COLO668 (cell line): Measurements from ENCODE around the gene KANSL3.
"Not testable (repeated sequence)": the region's sequence is repeated elsewhere in the genome, so short reads cannot be mapped to it uniquely, and the experiment has no call there.

ENCODE experiments used
- DNase-seq: peaks from one replicate; lab custom pipeline; 2025; ENCODE audit not compliant: unreplicated experiment; lab: John Stamatoyannopoulos, UW

The KANSL3 gene

DNA sequence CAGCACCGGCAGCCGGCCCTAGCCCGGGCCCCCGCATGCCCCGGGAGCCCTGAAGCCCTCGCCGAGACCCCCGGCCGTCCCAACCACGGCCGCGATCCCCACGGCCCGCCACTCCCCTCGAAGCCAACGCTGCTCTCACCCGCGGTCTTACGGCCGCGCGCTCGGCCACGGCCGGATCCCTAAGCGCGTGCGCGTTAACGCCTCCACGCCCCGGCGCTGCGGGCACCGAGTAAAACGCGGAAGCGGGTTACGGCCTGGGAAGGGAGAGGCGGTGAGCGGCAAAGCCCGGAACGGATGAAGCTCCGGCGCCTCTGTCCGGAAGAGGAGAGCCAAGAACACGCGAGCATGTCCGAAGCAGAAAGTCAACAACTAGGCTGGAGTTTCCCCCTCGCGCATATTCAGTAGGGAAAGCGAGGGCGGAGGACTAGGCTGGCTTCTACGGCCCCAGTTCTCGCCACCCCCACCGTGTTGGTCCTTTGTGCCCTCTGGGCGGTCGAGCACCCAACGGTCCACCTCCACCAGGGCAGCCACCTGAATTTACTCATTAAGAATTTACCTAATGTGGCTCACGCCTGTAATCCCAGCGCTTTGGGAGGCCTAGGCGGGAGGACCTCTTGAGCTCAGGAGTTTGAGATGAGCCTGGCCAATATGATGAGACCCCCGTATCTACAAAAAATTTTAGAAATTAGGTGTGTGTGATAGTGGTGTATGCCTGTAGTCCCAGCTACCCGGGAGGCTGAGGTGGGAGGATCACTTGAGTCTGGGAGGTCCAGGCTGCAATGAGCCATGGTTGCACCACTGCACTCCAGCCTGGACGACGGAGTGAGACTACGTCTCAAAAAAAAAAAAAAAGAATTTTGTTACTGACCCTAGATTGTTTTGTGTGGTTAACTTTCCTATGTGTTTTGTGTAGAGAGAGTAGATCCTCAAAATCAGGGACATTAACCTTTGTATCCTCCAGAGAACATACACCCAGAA, at the start of gene KANSL3:
TSS of gene KANSL3 (minus strand) at position 169 of the 978 bp plus-strand sequence. CDS start 1,177 bp downstream, outside the sequence.
- peak; percentile 95 for DNase-seq

- DNase-seq: peak; percentile 11
Measured at GRCh38 chr2:96687266-96687665, 49.2 kb upstream of the KANSL3 start.

GRCh38 chr2:96685577-96686459, 47.7 kb upstream of the KANSL3 start:
- DNase-seq: peak; percentile 86

- DNase-seq: no peak
Measured at GRCh38 chr2:96684883-96685576, 46.9 kb upstream of the KANSL3 start.

DNA sequence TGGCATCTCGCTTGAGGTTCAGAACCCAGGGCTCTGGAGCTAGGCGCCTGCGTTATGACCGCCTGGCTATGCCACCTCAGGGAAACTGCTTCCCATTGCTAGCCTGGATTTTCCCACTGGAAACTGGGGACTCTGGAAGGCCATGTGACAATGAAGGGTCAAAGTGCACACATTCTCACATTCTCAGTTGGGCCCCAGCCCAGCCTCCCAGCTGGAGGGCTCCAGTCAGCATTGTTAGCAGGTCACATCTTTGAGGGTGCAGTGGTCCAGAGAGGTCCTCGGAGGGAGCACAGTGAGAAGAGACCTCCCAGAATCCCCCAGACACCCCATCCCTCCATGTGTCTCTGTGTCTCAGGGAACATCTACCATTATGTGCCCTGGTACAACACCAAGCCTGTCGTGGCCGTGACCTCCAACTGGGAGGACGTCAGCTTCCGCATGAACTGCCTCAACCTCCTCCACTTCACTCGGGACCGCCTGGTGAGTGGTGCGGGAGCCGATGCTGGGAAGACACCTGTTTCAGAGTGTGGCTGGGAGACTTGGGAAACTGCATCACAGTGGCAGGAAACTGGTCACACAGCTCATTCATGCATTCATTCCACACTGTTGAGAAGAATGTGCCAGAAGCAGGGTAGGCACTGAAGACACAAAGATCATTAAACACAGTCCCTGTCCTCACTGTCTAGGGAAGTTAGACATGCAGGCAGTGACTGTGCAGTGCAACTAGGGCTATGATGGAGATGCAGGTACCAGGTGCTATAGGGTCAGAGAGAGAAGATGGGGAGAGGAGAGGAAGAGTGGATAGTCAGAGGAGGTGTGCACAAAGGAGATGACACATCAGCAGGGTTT, 46.1 kb upstream of the KANSL3 start:
- no peak for DNase-seq

DNA sequence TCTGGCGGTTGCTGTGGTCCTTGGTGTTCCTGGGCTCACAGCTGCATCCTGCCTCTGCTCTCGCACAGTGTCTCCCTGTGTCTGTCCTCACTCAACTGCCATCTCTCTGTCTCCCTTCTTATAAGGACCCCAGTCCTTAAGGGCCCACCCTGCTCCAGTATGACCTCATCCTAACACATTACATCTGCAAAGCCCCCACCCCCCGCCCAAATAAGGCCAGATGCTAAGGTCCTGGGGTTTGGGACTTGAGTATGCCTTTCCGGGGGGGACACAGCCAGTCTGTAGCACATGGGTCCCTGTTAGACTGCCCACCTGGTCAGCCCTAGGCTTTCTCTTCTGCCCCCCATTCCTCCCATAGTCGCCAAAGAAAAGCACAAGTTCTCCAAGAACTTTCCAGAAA, 45.2 kb upstream of the KANSL3 start:
- DNase-seq: no peak

DNA sequence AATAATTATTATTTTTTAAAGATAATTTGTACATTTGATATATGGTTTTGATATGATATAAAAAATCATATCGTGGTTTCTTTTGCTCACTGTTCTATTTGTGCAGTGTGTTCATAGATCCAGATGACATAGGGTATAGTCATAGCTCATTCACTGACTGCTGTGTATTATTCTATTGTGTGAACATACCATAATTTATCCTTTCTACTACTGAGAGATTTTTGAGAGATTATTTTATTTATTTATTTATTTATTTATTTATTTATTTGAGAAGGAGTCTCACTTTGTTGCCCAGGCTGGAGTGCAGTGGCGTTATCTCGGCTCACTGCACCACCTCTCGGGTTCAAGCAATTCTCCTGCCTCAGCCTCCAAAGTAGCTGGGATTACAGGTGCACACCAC, 43.4 kb upstream of the KANSL3 start:
- DNase-seq: no peak

DNA sequence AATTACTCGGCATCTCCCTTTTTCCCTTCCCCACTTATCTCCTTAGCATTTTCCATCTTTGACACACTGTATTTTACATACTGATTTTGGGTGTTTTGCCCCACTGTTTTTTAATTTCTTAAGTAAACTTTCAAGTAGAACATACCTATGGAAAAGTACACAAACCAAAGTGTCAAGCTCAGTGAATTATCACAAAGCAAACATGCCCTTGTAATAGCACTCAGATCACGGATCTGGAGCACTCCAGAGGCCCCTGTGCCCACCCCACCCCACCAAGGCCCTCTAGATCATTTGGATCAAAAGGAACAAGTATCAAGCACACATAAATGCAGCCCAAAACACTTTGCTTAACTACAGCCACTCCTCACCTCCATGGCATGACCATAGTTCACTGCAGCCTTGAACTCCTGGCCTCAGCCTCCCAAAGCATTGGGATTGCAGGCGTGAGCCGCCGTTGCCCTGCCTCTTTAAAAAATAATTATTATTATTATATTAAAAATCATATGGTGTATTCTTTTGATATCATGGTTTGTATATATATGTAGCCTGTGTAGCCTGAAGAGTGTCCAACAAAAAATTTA, 42.5 kb upstream of the KANSL3 start:
- DNase-seq: no peak

DNA sequence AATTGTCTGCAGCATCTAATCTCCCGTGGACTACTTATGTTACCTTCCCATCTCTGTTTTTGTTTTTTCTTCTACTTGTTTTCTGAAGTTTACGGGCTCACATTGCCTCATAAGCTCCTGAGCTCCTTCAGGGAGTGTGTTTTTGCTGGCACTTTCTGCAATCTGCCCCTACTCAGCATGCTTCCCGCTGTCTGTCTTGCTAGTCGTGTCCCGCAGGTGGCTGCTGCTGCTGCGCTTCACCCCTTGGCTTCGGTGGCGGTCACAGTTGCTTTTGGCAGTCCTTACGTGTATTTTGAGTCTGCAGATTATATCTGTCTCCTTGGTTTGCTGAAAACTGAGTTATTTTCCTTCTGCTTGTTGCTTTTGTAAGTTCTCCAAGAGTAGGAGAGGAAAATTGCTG, 41.7 kb upstream of the KANSL3 start:
- no peak for DNase-seq

GRCh38 chr2:96669539-96670215, 31.6 kb upstream of the KANSL3 start:
- DNase-seq: no peak

DNA sequence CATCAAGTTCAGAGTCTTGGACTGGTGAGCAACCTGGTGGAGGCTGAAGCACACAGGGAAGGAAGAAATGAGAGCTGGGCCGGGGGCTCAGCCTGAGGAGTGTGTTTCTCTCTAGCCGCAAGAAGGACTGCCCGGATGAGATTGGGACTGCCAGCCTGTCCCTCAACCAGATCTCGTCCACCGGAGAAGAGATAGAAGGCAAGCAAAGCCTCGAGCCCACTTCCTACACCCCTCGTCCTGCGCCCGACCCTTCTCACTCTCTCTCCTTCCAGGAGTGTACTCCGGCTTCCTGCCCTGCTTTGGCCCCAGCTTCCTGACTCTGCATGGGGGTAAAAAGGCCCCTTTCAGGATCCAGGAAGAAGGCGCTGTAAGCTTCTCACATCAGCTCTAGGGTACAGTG, 30.7 kb upstream of the KANSL3 start:
- no peak for DNase-seq

GRCh38 chr2:96665717-96666116, 27.6 kb upstream of the KANSL3 start:
- not testable (repeated sequence) for DNase-seq

- no peak for DNase-seq
Measured at GRCh38 chr2:96665083-96665569, 27.0 kb upstream of the KANSL3 start.

GRCh38 chr2:96664366-96664925, 26.3 kb upstream of the KANSL3 start:
- no peak for DNase-seq

- DNase-seq: no peak
Measured at GRCh38 chr2:96663829-96664228, 25.7 kb upstream of the KANSL3 start.

- DNase-seq: no peak
Measured at GRCh38 chr2:96663177-96663576, 25.1 kb upstream of the KANSL3 start.

DNA sequence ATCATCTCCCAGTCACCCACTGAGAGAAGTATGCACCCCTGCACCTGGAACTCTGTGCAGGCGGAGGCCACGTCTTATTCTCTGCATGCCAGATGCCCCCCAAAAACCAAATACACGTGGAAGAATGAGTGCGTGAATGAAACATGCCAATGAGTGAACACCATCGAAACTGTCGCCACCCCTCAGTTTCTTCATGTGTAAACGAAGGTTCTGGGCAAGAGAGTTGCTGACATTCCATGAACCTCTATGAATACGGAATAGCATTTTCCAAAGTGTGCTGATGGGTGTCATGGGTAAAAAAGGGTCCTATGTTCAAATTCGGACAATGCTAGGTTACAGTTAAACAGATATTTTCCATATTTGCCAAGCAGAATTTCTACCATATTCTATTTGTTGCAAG, 24.2 kb upstream of the KANSL3 start:
- DNase-seq: no peak

- DNase-seq: no peak
Measured at GRCh38 chr2:96661324-96661723, 23.2 kb upstream of the KANSL3 start.

DNA sequence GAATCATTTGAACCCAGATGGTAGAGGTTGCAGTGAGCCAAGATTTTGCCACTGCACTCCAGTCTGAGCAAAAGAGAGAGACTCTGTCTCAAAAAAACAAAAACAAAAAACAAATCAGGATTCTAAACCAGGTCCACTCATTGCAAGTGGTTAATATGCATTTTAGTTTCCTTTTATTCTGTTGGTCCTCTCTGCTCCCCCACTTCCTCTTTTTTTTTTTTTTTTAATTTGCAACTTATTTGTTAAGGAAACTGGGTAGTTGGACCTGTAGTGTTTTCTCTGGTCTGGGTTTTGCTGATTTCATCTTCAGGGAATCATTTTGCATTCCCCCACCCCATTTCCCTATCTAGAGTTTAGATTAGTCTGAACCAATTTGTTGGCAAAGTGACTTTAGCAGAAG, 18.4 kb upstream of the KANSL3 start:
- no peak for DNase-seq
